Body of pancreas (tissue), 4 donors: ENCODE measurements around the gene PLEKHG4B. TPM values are rescaled to one million over a fixed set of nuclear protein-coding genes. Genes with fewer than 3 reads are reported as not detected.

Experiments used
- ATAC-seq: fragments of 150-250 bp; one replicate; pipeline ENCODE4 v1.9.1; 2016
- DNase-seq, 4 donors: peaks; one replicate each; pipeline ENCODE4 v3.0.0-alpha.2; 2019
- H3K27ac ChIP-seq, 4 donors: fragments of 200-600 bp; sonication (generic); 1 replicate in 3 of 4; 2 replicates in 1 of 4; pipeline versions ENCODE4 v1.5.1 to v1.6.1; 2016 to 2019; ENCODE audit warnings: mild to moderate bottlenecking in 1 of 4, mixed read lengths in 1 of 4, moderate library complexity in 1 of 4
- H3K27me3 ChIP-seq, 2 donors: fragments of 200-600 bp; sonication (generic); one replicate each; pipeline ENCODE4 v1.6.0; 2016; ENCODE audit warnings: mild to moderate bottlenecking in 1 of 2
- H3K36me3 ChIP-seq, 2 donors: fragments of 200-600 bp; sonication (generic); replicated peaks in 1 of 2; 2 replicates each; pipeline ENCODE4 v1.5.1; 2016; ENCODE audit warnings: low read depth in 2 of 2; ENCODE audit not compliant: insufficient read depth in 1 of 2
- H3K4me1 ChIP-seq: fragments of 200-600 bp; sonication (generic); one replicate; pipeline ENCODE4 v1.6.0; 2016
- H3K4me3 ChIP-seq, 2 donors: fragments of 200-600 bp; sonication (generic); 1 replicate in 1 of 2; 2 replicates in 1 of 2; pipeline ENCODE4 v1.5.1; 2016 to 2019
- H3K9me3 ChIP-seq, 3 donors: fragments of 200-600 bp; sonication (generic); 1 replicate in 2 of 3; 2 replicates in 1 of 3; pipeline ENCODE4 v1.5.1; 2016
- CTCF ChIP-seq, 7 experiments: fragments of 450-650 bp in 4 of 7; fragments of 200-600 bp in 3 of 7; sonication (generic) in 3 of 7; IDR thresholded peaks; one replicate each; pipeline ENCODE4 v1.5.1; 2016 to 2019; ENCODE audit warnings: antibody characterized with exemption in 7 of 7
- POLR2A ChIP-seq, 3 donors: fragments of 450-650 bp; IDR thresholded peaks; one replicate each; pipeline ENCODE4 v1.6.1; 2016; ENCODE audit warnings: antibody characterized with exemption in 3 of 3, mild to moderate bottlenecking in 2 of 3
- WGBS, 2 donors: methylation state at CpG; one replicate each; pipeline ENCODE4 v1.1.5; 2017; 5-methylcytosine and 5-hydroxymethylcytosine counted together
- intact Hi-C: fragments of 100-400 bp; cut with DNase I; formaldehyde crosslinking; loops from one replicate; pipeline ENCODE4 v1.15.1; 2023
- total RNA-seq, 2 donors: library from RNA; depleted of rRNA; stranded (reverse); fragments of >200 nt; gene quantifications; one replicate each; pipeline ENCODE4 v1.1.0, GENCODE V29; 2016

The PLEKHG4B gene
- total RNA-seq, 2 donors from 2014 or later, result 0.99 to 1.3 TPM

GRCh38 chr5:73768-74502 lies 18.0 kb upstream of the PLEKHG4B start:
- no peaks in the 10 kb centered on the region for H3K4me1 ChIP-seq
- no peak overlapping the region for H3K27ac ChIP-seq
- intact Hi-C loops, result no loop called here
- no peak overlapping the region for H3K4me3 ChIP-seq
- no peak for DNase-seq
- WGBS, 2 donors, result 90 to 92% methylated on average over 9 to 16 of the region's 16 CpGs
- TF ChIP-seq POLR2A (IDR thresholded peaks at IDR 0.05) (no peak), CTCF (IDR thresholded peaks at IDR 0.05) (no peak)
- ATAC-seq, result no peak
- no peaks in the 10 kb centered on the region for H3K9me3 ChIP-seq
- H3K36me3 ChIP-seq, result no peaks in the 10 kb centered on the region
- H3K27me3 ChIP-seq, result no peaks in the 10 kb centered on the region

- H3K4me3 ChIP-seq, result no peak overlapping the region
- WGBS, 2 donors, result 69 to 81% methylated on average over 14 to 15 of the region's 15 CpGs
- TF ChIP-seq CTCF (IDR thresholded peaks at IDR 0.05) (no peak), POLR2A (IDR thresholded peaks at IDR 0.05) (no peak)
- ATAC-seq (no peak), DNase-seq (no peak)
- no peak overlapping the region for H3K27ac ChIP-seq
- intact Hi-C loops, result no loop called here
- no peaks in the 10 kb centered on the region for H3K9me3 ChIP-seq
- H3K4me1 ChIP-seq, result no peaks in the 10 kb centered on the region
- no peaks in the 10 kb centered on the region for H3K27me3 ChIP-seq
- H3K36me3 ChIP-seq, result no peaks in the 10 kb centered on the region
These were observed 17.4 kb upstream of the PLEKHG4B start for GRCh38 chr5:74503-75109.

GRCh38 chr5:75331-76320 lies 16.3 kb upstream of the PLEKHG4B start:
- no peak for TF ChIP-seq POLR2A (IDR thresholded peaks at IDR 0.05)
- no peak for TF ChIP-seq CTCF (IDR thresholded peaks at IDR 0.05)
- Histone ChIP-seq H3K9me3 (no peaks in the 10 kb centered on the region), H3K27me3 (no peaks in the 10 kb centered on the region), H3K4me3 (no peak overlapping the region), H3K4me1 (no peaks in the 10 kb centered on the region), H3K36me3 (no peaks in the 10 kb centered on the region), H3K27ac (no peak overlapping the region)
- DNase-seq, result no peak
- intact Hi-C loops, result no loop called here
- ATAC-seq, result no peak
- WGBS, 2 donors, result 55 to 62% methylated on average over 30 to 31 of the region's 31 CpGs

GRCh38 chr5:76358-77169 lies 15.4 kb upstream of the PLEKHG4B start:
- DNase-seq, result no peak
- no peaks in the 10 kb centered on the region for H3K36me3 ChIP-seq

More at GRCh38 chr5:76358-77169, 15.4 kb upstream of the PLEKHG4B start:
- no peak for TF ChIP-seq CTCF (IDR thresholded peaks at IDR 0.05)
- TF ChIP-seq POLR2A (IDR thresholded peaks at IDR 0.05), result no peak
- Histone ChIP-seq H3K27me3 (no peaks in the 10 kb centered on the region), H3K4me3 (no peak overlapping the region), H3K4me1 (no peaks in the 10 kb centered on the region), H3K9me3 (no peaks in the 10 kb centered on the region), H3K27ac (no peak overlapping the region)
- intact Hi-C loops, result no loop called here
- ATAC-seq, result no peak
- WGBS, 2 donors, result 79 to 80% methylated on average over 13 to 22 of the region's 22 CpGs
